HG03103 (cell line): Measurements from ENCODE around the gene ACOX3.
"Not testable (repeated sequence)": the region's sequence is repeated elsewhere in the genome, so short reads cannot be mapped to it uniquely, and the experiment has no call there.

Experiments
- ATAC-seq: cut with Tn5 transposase; IDR thresholded peaks from one replicate; pipeline ENCODE4 v1.9.1; 2021; ENCODE audit warnings: low read depth; ENCODE audit not compliant: unreplicated experiment

ACOX3 gene

GRCh38 chr4:8435656-8436121 is 4.8 kb downstream of the ACOX3 start:
- ATAC-seq, result peak; percentile 46

GRCh38 chr4:8434251-8435073 is 6.1 kb downstream of the ACOX3 start:
- ATAC-seq, result no peak

GRCh38 chr4:8433136-8433535 is 7.4 kb downstream of the ACOX3 start:
- no peak for ATAC-seq

GRCh38 chr4:8431553-8431952 is 9.0 kb downstream of the ACOX3 start:
- no peak for ATAC-seq

- ATAC-seq, result peak; percentile 81
Observed at GRCh38 chr4:8428288-8429097, 12.0 kb downstream of the ACOX3 start.

- peak; percentile 50 for ATAC-seq
Observed at GRCh38 chr4:8427761-8428287, 12.7 kb downstream of the ACOX3 start.

GRCh38 chr4:8427262-8427661 is 13.3 kb downstream of the ACOX3 start:
- ATAC-seq, result no peak

- no peak for ATAC-seq
Observed at GRCh38 chr4:8422786-8423185, 17.7 kb downstream of the ACOX3 start.

GRCh38 chr4:8422327-8422726 is 18.2 kb downstream of the ACOX3 start:
- no peak for ATAC-seq

GRCh38 chr4:8420151-8420550 is 20.4 kb downstream of the ACOX3 start:
- ATAC-seq, result not testable (repeated sequence)

GRCh38 chr4:8419222-8420041 is 21.1 kb downstream of the ACOX3 start:
- ATAC-seq, result peak; percentile 68

GRCh38 chr4:8417071-8417614 is 23.4 kb downstream of the ACOX3 start:
- ATAC-seq, result no peak

- ATAC-seq, result no peak
Observed at GRCh38 chr4:8414377-8414776, 26.1 kb downstream of the ACOX3 start.

GRCh38 chr4:8412288-8412687 is 28.2 kb downstream of the ACOX3 start:
- ATAC-seq, result no peak

GRCh38 chr4:8411351-8412180 is 29.0 kb downstream of the ACOX3 start:
- ATAC-seq, result no peak

- ATAC-seq, result no peak
Observed at GRCh38 chr4:8410641-8411271, 29.8 kb downstream of the ACOX3 start.

- no peak for ATAC-seq
Observed at GRCh38 chr4:8410066-8410625, 30.4 kb downstream of the ACOX3 start.

- no peak for ATAC-seq
Observed at GRCh38 chr4:8409264-8410065, 31.1 kb downstream of the ACOX3 start.
